Amniotic stem cell (primary cell): ENCODE results near the gene ANKRD7.
"Not testable (repeated sequence)": the region's sequence is repeated elsewhere in the genome, so short reads cannot be mapped to it uniquely, and the experiment has no call there.

ENCODE experiments used
- DNase-seq: peaks from one replicate; lab custom pipeline; 2025; lab: John Stamatoyannopoulos, UW

The ANKRD7 gene

GRCh38 chr7:118233799-118234198, 9.3 kb downstream of the ANKRD7 start:
- DNase-seq: no peak

- no peak for DNase-seq
Measured at GRCh38 chr7:118239014-118239413, 14.5 kb downstream of the ANKRD7 start.

GRCh38 chr7:118240320-118240719, 15.8 kb downstream of the ANKRD7 start:
- not testable (repeated sequence) for DNase-seq

GRCh38 chr7:118243695-118244094, 19.2 kb downstream of the ANKRD7 start:
- DNase-seq: no peak

GRCh38 chr7:118245267-118246040, 20.9 kb downstream of the ANKRD7 start:
- no peak for DNase-seq

GRCh38 chr7:118250860-118251494, 26.5 kb downstream of the ANKRD7 start:
- no peak for DNase-seq

GRCh38 chr7:118252087-118252486, 27.6 kb downstream of the ANKRD7 start:
- DNase-seq: no peak

- DNase-seq: no peak
Measured at GRCh38 chr7:118259115-118259514, 34.6 kb downstream of the ANKRD7 start.

- DNase-seq: no peak
Measured at GRCh38 chr7:118264836-118265235, 40.3 kb downstream of the ANKRD7 start.

- DNase-seq: no peak
Measured at GRCh38 chr7:118280319-118281012, 56.0 kb downstream of the ANKRD7 start.

GRCh38 chr7:118281196-118281595, 56.7 kb downstream of the ANKRD7 start:
- DNase-seq: no peak

GRCh38 chr7:118285358-118285757, 60.9 kb downstream of the ANKRD7 start:
- no peak for DNase-seq

GRCh38 chr7:118286131-118286530, 61.6 kb downstream of the ANKRD7 start:
- DNase-seq: no peak

- DNase-seq: no peak
Measured at GRCh38 chr7:118288098-118288497, 63.6 kb downstream of the ANKRD7 start.

- no peak for DNase-seq
Measured at GRCh38 chr7:118289476-118289875, 65.0 kb downstream of the ANKRD7 start.
